ENCODE data around the gene DCAF10. TPM values are rescaled to one million over a fixed set of nuclear protein-coding genes. Genes with fewer than 3 reads are reported as not detected.
"Not testable (repeated sequence)": the region's sequence is repeated elsewhere in the genome, so short reads cannot be mapped to it uniquely, and the experiment has no call there.

The DCAF10 gene, protein sequence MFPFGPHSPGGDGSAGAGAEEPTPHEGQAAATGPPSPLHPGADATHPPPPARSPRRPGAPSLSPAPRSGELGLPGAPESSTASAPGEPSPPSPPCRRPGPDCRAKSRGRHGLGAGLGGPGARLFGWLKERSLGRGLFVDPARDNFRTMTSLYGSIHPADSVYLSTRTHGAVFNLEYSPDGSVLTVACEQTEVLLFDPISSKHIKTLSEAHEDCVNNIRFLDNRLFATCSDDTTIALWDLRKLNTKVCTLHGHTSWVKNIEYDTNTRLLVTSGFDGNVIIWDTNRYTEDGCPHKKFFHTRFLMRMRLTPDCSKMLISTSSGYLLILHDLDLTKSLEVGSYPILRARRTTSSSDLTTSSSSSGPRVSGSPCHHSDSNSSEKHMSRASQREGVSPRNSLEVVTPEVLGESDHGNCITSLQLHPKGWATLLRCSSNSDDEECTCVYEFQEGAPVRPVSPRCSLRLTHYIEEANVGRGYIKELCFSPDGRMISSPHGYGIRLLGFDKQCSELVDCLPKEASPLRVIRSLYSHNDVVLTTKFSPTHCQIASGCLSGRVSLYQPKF
- 10 to 100 TPM in 1 of 3 donors, 1 to 10 TPM in 2; 7.5 to 10.7 (median 9.6) TPM for polyA plus RNA-seq

DNA sequence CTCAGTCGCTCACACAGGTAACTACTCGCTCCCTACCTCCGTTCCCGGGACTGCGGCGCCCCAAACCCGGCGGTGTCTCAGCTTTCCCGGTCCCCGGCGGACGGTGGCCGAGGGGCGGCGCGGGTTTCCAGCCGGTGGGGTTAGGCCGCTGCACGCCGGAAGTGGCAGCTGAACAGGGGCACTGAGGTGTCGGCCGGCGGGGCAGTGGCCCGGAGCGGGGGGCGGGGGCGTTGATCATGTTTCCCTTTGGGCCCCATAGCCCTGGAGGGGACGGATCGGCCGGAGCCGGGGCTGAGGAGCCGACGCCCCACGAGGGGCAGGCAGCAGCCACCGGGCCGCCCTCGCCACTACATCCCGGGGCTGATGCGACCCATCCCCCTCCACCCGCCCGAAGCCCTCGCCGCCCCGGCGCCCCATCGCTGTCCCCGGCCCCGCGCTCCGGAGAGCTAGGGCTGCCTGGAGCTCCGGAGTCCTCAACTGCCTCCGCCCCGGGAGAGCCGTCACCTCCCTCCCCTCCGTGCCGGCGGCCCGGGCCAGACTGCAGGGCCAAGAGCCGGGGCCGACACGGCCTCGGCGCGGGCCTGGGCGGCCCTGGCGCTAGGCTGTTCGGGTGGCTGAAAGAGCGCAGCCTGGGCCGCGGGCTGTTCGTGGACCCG, at the start of gene DCAF10:
Gene DCAF10 (plus strand): TSS at position 167 of the 656 bp plus-strand sequence. CDS start 70 bp downstream, at position 237.
- no peak within 1 kb of the TSS for H3K27ac ChIP-seq (ENCODE audit: low read depth, low read length)
- WGBS, 3 donors: 1% methylated on average over 51 to 72 of the region's 72 CpGs

DNA sequence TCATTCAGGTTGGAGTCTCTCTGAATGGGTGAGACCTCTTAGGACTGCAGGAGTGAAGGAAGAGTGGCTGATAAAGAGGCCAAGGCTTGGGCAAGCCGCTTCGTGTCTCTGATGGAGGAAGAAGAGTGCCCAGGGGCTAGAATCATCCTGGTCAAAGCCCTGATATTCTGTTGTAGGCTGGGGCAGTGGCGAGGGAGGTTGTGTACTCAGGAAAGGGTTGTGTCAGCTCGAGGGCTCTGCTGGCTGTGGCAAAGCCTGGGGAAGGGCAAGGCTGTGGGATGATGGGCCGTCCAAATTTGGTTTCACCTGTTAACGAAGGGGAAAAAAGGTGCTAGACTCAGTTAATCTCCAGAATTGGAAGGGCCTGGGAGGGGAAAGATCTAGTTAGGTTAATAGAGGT, 49.4 kb upstream of the DCAF10 start:
- 67 to 77% (median 76%) methylated on average over 6 of the region's 6 CpGs for WGBS, 3 donors
- no peak overlapping the region for H3K27ac ChIP-seq (ENCODE audit: low read depth, low read length)

DNA sequence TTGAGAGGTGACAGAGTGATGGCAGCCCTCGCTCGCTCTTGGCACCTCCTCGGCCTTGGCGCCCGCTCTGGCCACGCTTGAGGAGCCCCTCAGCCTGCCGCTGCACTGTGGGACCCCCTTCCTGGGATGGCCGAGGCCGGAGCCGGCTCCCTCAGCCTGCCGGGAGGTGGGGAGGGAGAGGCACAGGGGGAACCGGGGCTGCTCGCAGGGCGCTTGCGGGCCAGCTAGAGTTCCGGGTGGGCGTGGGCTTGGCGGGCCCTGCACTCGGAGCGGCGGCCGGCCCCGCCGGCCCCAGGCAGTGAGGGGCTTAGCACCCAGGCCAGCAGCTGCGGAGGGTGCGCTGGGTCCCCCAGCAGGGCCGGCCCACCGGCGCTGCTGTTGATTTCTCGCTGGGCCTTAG, 48.9 kb upstream of the DCAF10 start:
- WGBS, 3 donors: 87 to 93% (median 88%) methylated on average over 20 to 30 of the region's 30 CpGs
- not testable (repeated sequence) for H3K27ac ChIP-seq (ENCODE audit: low read depth, low read length)

DNA sequence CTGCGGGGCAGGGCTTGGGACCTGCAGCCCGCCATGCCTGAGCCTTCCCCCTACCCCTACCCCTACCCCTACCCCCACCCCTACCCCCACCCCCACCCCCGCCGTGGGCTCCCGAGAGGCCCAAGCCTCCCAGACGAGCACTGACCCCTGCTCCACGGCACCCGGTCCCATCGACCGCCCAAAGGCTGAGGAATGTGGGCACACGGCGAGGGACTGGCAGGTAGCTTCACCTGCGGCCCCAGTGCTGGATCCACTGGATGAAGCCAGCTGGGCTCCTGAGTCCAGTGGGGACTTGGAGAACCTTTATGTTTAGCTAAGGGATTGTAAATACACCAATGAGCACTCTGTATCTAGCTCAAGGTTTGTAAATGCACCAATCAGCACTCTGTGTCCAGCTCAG, 48.5 kb upstream of the DCAF10 start:
- H3K27ac ChIP-seq (ENCODE audit: low read depth, low read length): not testable (repeated sequence)
- WGBS, 3 donors: 92 to 97% (median 95%) methylated on average over 8 to 13 of the region's 13 CpGs

DNA sequence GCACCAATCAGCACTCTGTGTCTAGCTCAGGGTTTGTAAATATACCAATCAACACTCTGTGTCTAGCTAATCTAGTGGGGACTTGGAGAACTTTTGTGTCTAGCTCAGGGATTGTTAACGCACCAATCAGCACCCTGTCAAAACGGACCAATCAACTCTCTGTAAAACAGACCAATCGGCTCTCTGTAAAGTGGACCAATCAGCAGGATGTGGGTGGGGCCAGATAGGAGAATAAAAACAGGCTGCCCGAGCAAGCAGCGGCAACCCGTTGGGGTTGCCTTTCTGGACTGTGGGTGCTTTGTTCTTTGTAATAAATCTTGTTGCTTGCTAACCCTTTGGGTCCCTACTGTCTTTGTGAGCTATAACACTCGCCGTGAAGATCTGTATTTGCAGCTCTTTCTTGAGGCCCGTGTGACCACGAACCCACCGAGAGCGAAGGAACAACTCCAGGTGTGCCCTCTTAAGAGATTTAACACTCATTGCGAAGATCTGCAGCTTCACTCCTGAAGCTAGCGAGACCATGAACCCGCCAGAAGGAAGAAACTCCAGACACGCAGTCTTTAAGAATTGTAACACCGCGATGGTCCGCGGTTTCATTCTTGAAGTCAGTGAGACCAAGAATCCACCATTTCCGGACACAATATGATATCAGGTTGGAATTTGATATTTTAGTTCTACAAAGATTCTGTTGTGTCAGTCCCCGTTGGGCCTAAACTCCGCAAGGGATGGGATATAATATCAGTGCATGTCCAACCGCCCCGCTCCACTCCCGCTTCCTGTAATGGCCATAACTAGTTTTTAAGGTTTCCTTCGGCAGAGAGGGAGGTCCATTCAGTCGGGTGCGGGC, 47.7 kb upstream of the DCAF10 start:
- no peak overlapping the region for H3K27ac ChIP-seq (ENCODE audit: low read depth, low read length)
- WGBS, 3 donors: 89 to 91% (median 90%) methylated on average over 29 of the region's 29 CpGs

DNA sequence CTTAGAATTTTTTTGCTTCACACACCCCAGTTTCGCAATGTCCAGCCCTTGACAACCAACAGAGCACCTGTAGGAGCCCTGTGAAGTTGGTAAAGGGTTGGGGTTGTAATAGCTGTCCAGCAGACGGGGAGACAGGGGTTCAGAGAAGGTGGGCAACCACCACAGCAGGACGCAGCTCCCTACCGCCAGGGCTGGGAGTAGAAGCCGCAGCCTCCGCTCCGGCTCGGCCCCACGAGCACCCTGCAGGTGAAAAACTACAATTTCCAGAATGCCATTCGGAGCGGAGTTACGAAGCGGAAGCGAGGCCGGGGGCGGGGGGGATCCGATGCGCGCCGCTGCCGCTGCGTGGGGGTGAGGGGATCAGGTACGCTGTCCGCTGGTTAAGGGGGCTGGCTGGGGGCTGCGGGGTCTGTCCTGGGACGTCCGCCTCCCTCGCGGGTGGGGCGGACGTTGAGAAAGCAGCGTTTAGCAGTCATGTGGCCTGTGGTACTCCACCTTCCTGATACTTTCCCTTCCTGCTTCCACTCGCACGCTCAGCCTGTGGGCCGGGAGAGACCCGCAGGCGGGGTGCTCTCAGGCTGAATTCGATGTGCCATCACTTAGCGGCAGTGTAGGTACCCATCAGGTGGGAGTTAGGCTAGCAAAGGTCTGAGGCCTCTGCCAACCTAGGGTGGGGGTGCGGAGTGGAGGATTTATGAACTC, 47.0 kb upstream of the DCAF10 start, which contains the start of gene TRMT10B:
Gene TRMT10B (plus strand): TSS at position 317 of the 702 bp plus-strand sequence. CDS start 8,127 bp downstream, outside the sequence.
- peak within 1 kb of the TSS; percentile 20 for H3K27ac ChIP-seq (ENCODE audit: low read depth, low read length)
- WGBS, 3 donors: 2 to 3% (median 3%) methylated on average over 40 of the region's 40 CpGs

DNA sequence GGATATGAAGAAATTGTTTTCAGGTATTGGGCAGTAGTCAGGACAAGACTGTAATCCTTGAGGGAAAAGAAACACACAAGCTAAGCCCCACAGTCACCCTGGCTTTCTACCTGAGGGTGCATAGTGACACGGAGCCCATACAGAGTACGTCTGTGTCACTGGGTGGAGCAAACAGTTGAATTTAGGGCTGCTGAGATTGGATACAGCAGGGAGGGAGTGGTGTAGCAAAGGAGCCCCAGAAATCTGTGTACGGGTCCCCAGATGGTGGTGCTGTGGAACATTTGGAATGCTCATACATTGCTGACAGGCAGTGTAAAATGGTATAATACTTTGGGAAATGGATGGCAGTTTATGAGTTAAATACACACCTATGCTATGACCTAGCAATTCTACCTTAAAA, 41.9 kb upstream of the DCAF10 start:
- 83 to 91% (median 87%) methylated on average over 3 of the region's 3 CpGs for WGBS, 3 donors
- no peak overlapping the region for H3K27ac ChIP-seq (ENCODE audit: low read depth, low read length)

DNA sequence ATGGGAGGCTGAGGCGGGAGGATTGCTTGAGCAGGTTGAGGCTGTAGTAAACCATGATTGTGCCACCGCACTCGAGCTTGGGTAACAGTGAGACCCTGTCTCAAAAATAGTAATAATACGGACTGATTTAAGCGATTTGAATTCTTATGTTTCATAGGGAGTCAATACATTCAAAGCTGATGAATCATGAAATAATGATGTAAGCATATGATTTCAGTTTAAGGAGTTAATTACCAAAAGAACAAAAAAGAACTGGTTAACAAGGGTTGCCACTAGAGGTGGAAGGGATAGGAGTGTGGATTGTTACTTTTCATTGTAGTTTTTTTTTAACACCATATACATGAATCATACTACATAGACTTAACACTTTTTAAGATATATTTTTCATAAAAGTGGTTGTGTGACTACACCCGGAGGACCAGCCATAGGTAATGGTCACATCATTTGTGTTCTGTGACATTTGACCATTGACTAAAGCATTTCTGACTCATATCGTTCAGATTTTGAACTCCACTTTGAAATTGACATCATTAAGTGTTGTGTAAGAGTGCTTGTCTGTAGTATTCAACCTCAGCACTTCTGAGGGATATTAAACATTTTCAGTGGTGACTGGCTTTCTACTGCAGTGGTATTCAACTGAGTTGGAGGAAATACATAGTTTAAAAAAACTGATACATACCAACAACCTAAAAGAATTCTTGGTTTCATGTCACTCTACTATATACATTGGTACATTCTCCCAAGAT, 40.0 kb upstream of the DCAF10 start:
- WGBS, 3 donors: 89 to 92% (median 91%) methylated on average over 7 of the region's 7 CpGs
- H3K27ac ChIP-seq (ENCODE audit: low read depth, low read length): no peak overlapping the region

DNA sequence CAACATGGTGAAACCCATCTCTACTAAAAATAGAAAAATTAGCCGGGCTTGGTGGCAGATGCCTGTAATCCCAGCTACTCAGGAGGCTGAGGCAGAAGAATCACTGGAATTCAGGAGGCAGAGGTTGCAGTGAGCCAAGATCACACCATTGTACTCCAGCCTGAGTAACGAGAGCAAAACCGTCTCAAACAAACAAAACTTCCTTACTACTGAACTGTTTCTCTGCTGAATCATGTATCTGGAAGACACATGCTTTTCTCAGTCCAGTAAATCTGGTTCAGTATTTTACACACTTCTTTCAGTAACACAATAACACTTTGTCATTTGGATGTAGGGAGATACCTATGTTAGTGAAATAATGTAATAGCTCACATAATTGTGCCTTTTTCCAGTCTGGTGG, 39.1 kb upstream of the DCAF10 start:
- WGBS, 3 donors: 82 to 85% (median 83%) methylated on average over 3 of the region's 3 CpGs
- H3K27ac ChIP-seq (ENCODE audit: low read depth, low read length): no peak overlapping the region

DNA sequence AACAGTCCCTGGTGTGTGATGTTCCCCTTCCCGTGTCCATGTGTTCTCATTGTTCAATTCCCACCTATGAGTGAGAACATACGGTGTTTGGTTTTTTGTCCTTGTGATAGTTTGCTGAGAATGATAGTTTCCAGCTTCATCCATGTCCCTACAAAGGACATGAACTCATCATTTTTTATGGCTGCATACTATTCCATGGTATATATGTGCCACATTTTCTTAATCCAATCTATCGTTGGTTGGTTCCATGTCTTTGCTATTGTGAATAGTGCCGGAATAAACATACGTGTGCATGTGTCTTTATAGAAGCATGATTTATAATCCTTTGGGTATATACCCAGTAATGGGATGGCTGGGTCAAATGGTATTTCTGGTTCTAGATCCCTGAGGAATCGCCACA, 35.3 kb upstream of the DCAF10 start:
- H3K27ac ChIP-seq (ENCODE audit: low read depth, low read length): not testable (repeated sequence)
- 85 to 98% (median 96%) methylated on average over 5 to 6 of the region's 6 CpGs for WGBS, 3 donors

DNA sequence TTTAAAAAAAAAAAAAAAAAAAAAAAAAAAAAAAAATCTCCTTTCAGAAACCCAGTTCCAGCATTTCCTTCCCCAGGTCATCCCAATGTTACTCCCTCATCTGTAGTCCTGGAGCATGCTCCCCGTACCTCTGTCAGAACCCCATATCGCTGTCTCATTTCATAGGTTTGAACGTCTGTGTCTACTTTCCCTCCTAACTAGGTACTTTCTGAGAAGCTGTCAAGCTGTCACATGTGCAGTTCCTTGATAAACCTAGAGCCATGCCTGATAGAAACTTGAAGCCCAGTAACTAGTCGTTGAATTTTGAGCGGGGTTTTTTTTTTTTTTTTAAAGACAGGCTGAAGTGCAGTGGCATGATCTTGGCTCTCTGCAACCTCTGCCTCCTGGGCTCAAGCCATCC, 31.3 kb upstream of the DCAF10 start:
- 85 to 94% (median 93%) methylated on average over 5 of the region's 5 CpGs for WGBS, 3 donors
- H3K27ac ChIP-seq (ENCODE audit: low read depth, low read length): no peak overlapping the region

DNA sequence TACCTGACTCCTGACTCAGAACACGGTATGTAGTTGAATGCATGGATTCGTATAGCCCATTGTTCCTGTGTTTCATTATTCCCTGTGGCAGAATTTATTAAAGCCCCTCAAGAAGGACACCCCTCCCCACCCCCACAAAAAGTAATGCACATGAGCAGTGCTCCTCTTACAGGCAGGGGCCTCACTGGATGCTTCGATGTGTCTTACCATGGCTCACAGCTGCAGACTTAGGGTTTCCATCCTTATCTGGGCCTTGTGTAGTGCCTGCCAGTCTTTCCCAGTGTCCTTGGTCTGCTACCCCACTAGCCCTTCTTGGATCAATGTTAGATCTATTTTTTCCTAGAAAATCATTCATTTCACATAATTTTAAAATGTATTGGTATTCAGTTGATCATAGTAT, 30.6 kb upstream of the DCAF10 start:
- no peak overlapping the region for H3K27ac ChIP-seq (ENCODE audit: low read depth, low read length)
- 87 to 98% (median 90%) methylated on average over 3 of the region's 3 CpGs for WGBS, 3 donors

DNA sequence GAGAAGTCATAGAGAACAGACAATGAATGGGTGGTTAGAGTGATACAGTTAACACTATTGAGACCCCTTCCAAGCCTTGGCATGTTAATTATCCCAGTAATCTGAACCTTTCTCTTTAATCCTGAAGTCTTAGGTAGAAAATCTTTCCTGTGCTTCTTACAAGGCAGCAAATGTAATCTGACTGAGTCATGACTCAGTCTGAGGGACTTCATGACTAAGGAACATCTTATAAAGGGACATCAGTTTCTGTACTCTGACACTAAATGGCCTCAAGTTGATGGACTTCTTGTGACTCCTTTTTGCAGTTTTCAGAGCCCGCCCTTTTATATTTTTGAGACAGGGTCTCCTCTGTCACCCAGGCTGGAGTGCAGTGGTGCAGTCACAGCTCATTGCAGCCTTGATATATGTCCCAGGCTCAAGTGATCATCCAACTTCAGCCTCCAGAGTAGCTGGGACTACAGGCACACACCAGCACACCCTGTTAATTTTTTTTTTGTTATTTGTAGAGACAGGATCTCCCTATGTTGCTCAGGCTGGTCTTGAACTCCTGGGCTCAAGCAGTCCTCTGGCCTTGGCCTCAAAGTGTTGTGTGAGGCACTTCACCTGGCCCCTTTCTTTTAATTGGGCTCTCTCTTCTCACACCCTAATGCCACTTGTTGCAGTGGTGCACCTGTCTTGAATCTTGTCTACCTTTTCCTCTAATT, 25.2 kb upstream of the DCAF10 start:
- 97 to 100% (median 100%) methylated on average over 1 of the region's 1 CpG for WGBS, 3 donors
- H3K27ac ChIP-seq (ENCODE audit: low read depth, low read length): no peak overlapping the region

DNA sequence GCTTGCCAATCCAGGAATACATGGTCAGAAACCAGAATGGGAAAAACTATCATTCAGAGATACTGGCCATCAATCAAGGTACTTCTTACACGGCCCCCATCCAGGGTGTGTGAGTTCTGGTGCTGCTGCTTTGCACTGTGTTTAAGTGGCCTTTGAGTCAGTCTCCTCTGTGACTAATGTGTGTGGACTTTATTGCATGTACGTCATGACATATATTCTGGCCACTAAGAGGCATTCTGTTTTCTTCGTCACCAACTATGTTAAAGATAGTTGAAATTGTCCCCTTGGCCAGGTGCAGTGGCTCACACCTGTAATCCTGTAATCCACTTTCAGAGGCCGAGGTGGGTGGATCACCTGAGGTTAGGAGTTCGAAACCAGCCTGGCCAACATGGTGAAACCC, 24.3 kb upstream of the DCAF10 start:
- 87 to 90% (median 88%) methylated on average over 5 of the region's 5 CpGs for WGBS, 3 donors
- no peak overlapping the region for H3K27ac ChIP-seq (ENCODE audit: low read depth, low read length)

DNA sequence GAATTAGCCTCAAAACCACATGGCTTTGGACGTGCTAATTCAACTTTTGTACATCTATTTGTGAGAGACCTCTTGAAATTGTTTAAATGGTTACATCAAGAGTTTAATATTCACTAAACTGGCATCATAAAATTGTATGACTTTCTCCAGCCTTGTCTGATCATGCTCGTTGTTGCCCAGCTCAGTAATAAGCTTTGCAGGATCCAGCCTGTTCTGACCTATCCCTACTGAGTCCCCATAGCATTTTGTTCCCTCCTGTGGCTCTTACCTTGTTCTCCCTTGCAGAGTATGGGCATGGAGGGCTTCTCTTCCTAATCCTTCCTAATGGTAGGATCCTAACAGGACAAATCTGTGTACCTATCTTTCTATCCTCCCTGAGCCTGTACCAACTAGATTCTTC, 22.1 kb upstream of the DCAF10 start:
- no peak overlapping the region for H3K27ac ChIP-seq (ENCODE audit: low read depth, low read length)
- WGBS, 3 donors: 71 to 89% (median 77%) methylated on average over 2 of the region's 2 CpGs

DNA sequence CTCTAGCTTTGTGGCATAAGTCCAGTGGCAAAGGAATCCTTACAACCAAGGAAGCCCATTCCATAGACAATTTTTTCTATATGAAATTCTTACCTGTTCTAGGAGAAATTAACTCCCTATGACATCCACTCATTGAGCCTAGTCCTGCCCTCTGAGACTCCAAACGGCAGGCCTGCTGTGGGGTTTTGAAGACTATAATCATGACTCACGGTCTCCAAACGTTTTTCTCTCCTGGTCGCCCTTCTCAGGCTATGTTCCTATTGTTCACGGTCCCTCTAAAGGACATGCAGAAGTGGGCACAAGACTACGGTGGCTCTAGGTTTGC, 16.3 kb upstream of the DCAF10 start:
- no peak overlapping the region for H3K27ac ChIP-seq (ENCODE audit: low read depth, low read length)
- WGBS, 3 donors: 1% methylated on average over 6 of the region's 6 CpGs

Measured in adipose tissue (tissue), 3 donors.